Coronary artery (tissue), 2 donors: ENCODE measurements around the gene ASMTL.
A peak's percentile ranks its signal among the peaks of the same experiment; 100 is the strongest.

ENCODE experiments used
- DNase-seq: peaks from one replicate; pipeline ENCODE4 v3.0.0-alpha.2; 2017; ENCODE audit warnings: low spot score
- H3K27ac ChIP-seq, 2 donors: fragments of 200-600 bp; sonication (generic); one replicate each; pipeline ENCODE4 v1.5.1; 2016 to 2019
- H3K4me3 ChIP-seq: fragments of 200-600 bp; sonication (generic); 2 replicates; pipeline ENCODE4 v1.5.1; 2016; ENCODE audit warnings: mild to moderate bottlenecking, moderate library complexity
- CTCF ChIP-seq: fragments of 200-600 bp; sonication (generic); IDR thresholded peaks from one replicate; pipeline ENCODE4 v1.5.1; 2019; ENCODE audit warnings: antibody characterized with exemption

ASMTL gene

DNA sequence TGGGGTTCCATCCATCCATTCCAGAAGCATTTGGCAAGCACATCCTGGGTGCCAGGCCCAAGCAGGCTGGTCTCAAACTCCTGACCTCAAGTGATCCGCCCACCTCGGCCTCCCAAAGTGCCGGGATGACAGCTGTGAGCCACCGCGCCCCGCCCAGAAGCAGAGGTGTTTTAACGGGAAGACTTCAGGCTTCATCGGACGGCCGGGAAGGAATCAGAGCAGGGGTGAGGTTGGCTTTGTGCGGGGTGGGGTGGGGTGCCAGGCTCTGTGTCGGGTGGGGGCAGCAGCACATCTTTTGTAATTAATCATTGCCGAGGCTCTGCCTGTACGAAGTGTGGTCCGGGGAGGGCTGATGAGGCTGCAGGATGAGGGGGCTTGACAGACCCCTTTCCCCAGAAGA, 55.7 kb downstream of the ASMTL start:
- DNase-seq = no peak
- H3K27ac ChIP-seq = no peak overlapping the region
- H3K4me3 ChIP-seq = no peak overlapping the region
- no peak for TF ChIP-seq CTCF

DNA sequence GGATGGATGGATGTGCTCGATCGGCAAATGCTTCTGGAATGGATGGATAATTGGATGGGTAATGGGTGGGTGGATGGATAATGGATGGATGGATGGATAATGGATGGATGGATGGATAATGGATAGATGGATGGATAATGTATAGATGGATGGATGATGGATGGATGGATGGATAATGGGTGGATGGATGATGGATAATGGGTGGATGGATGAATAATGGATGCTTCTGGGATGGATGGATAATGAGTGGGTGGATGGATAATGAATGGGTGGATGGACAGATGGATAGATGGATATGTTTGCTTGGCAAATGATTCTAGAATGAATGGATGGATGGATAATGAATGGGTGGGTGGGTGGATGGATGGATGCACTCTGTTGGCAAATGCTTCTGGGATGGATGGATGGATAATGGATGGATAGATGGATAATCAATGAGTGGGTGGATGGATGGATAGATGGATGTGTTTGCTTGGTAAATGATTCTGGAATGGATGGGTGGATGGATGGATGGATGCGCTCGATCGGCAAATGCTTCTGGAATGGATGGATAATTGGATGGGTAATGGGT, 57.0 kb downstream of the ASMTL start:
- no peak overlapping the region for H3K4me3 ChIP-seq
- H3K27ac ChIP-seq = no peak overlapping the region
- no peak for DNase-seq
- TF ChIP-seq CTCF = no peak

- Histone ChIP-seq H3K4me3 (no peak overlapping the region), H3K27ac (no peak overlapping the region)
- TF ChIP-seq CTCF = no peak
- DNase-seq = no peak
Observed at GRCh38 chrX:1394731-1395501, 57.8 kb downstream of the ASMTL start.

GRCh38 chrX:1393871-1394615, 58.7 kb downstream of the ASMTL start:
- Histone ChIP-seq H3K4me3 (no peak overlapping the region), H3K27ac (no peak overlapping the region)
- TF ChIP-seq CTCF = no peak
- DNase-seq = no peak

- DNase-seq = peak; percentile 87
- peak overlapping the region; percentile 93 to 98 for H3K27ac ChIP-seq
- H3K4me3 ChIP-seq = peak overlapping the region; percentile 96
Observed at GRCh38 chrX:1392376-1393068, 60.2 kb downstream of the ASMTL start.

More at GRCh38 chrX:1392376-1393068, 60.2 kb downstream of the ASMTL start:
- TF ChIP-seq CTCF = no peak
